Neural crest cell (in vitro differentiated cells): Measurements from ENCODE around the gene NFIA. TPM values are rescaled to one million over a fixed set of nuclear protein-coding genes. Genes with fewer than 3 reads are reported as not detected.
A peak's percentile ranks its signal among the peaks of the same experiment; 100 is the strongest.

Experiments
- DNase-seq: peaks from one replicate; pipeline ENCODE4 v3.0.0; 2021; ENCODE audit warnings: low read depth, mixed read lengths, low spot score
- H3K27ac Mint-ChIP-seq: one replicate; pipeline ENCODE4 v1.8.0; 2021; ENCODE audit warnings: mild to moderate bottlenecking, mixed read lengths; ENCODE audit not compliant: unreplicated experiment
- H3K27me3 Mint-ChIP-seq: 2 replicates; pipeline ENCODE4 v1.8.0; 2021; ENCODE audit warnings: low read depth, mild to moderate bottlenecking, mixed read lengths
- H3K36me3 Mint-ChIP-seq: 2 replicates; pipeline ENCODE4 v1.8.0; 2021; ENCODE audit warnings: low read depth, mild to moderate bottlenecking, mixed read lengths
- H3K4me1 Mint-ChIP-seq: 2 replicates; pipeline ENCODE4 v1.8.0; 2021; ENCODE audit warnings: mixed read lengths
- H3K4me3 Mint-ChIP-seq: one replicate; pipeline ENCODE4 v1.8.0; 2021; ENCODE audit warnings: mild to moderate bottlenecking, mixed read lengths
- H3K9me3 Mint-ChIP-seq: 2 replicates; pipeline ENCODE4 v1.8.0; 2021; ENCODE audit warnings: mixed read lengths
- CTCF ChIP-seq: fragments of 200-600 bp; sonication (generic); conservative IDR thresholded peaks from 2 replicates; pipeline ENCODE4 v1.5.0; 2021; ENCODE audit warnings: antibody characterized with exemption, mild to moderate bottlenecking
- long read RNA-seq: library from polyadenylated mRNA; unstranded; transcript quantifications from one replicate; pipeline ENCODE4 v2.0.0, GENCODE V29; 2020
- total RNA-seq: library from RNA; stranded (reverse); gene quantifications from 2 replicates; pipeline ENCODE4 v1.2.1, GENCODE V29; 2021

NFIA gene
- total RNA-seq: 2.2 and 3.4 TPM in 2 replicates
- long read RNA-seq, partial matches to known transcripts: 1 of 2 reads
- long read RNA-seq, other reads (novel, unspliced or antisense): 1 of 2 reads

GRCh38 chr1:61082311-61083012 is at the start of gene NFIA:
TSS of gene NFIA (plus strand) at chr1:61082561.
- Mint-ChIP-seq H3K9me3 (no peaks in the 10 kb centered on the region), H3K4me1 (peaks cover 44% of the 10 kb centered on the region), H3K36me3 (no peaks in the 10 kb centered on the region), H3K27ac (no peak within 1 kb of the TSS), H3K4me3 (peak within 1 kb of the TSS; percentile 94), H3K27me3 (peaks cover 82% of the 10 kb centered on the region)
- DNase-seq: peak; percentile 26
- TF ChIP-seq CTCF: no peak

GRCh38 chr1:61035880-61036279 is 46.5 kb upstream of the NFIA start:
- Mint-ChIP-seq H3K36me3 (peaks cover 3% of the 10 kb centered on the region), H3K27me3 (peaks cover 4% of the 10 kb centered on the region), H3K9me3 (no peaks in the 10 kb centered on the region), H3K4me3 (no peak overlapping the region), H3K4me1 (no peaks in the 10 kb centered on the region), H3K27ac (no peak overlapping the region)
- no peak for TF ChIP-seq CTCF
- DNase-seq: no peak

GRCh38 chr1:61042466-61043009 is 39.8 kb upstream of the NFIA start:
- TF ChIP-seq CTCF: no peak
- no peaks in the 10 kb centered on the region for H3K9me3 Mint-ChIP-seq
- H3K4me1 Mint-ChIP-seq: peaks cover 6% of the 10 kb centered on the region
- H3K4me3 Mint-ChIP-seq: peak overlapping the region; percentile 32
- peaks cover 52% of the 10 kb centered on the region for H3K27me3 Mint-ChIP-seq
- DNase-seq: no peak
- H3K36me3 Mint-ChIP-seq: no peaks in the 10 kb centered on the region
- no peak overlapping the region for H3K27ac Mint-ChIP-seq

GRCh38 chr1:61043010-61043820 is 39.1 kb upstream of the NFIA start:
- peak; percentile 89 for DNase-seq
- peaks cover 52% of the 10 kb centered on the region for H3K27me3 Mint-ChIP-seq
- H3K36me3 Mint-ChIP-seq: no peaks in the 10 kb centered on the region
- no peaks in the 10 kb centered on the region for H3K9me3 Mint-ChIP-seq
- peaks cover 6% of the 10 kb centered on the region for H3K4me1 Mint-ChIP-seq
- peak; percentile 91 for TF ChIP-seq CTCF
- peak overlapping the region; percentile 47 for H3K4me3 Mint-ChIP-seq
- no peak overlapping the region for H3K27ac Mint-ChIP-seq

- Mint-ChIP-seq H3K27me3 (peaks cover 57% of the 10 kb centered on the region), H3K9me3 (no peaks in the 10 kb centered on the region), H3K36me3 (no peaks in the 10 kb centered on the region), H3K27ac (no peak overlapping the region), H3K4me1 (peaks cover 10% of the 10 kb centered on the region), H3K4me3 (no peak overlapping the region)
- no peak for TF ChIP-seq CTCF
- DNase-seq: no peak
These were observed 35.9 kb upstream of the NFIA start for GRCh38 chr1:61046434-61046833.
